Erythroblast (primary cell): ENCODE measurements around the gene ANKRD66.

Source experiments
- GATA1 ChIP-seq: IDR thresholded peaks from 2 replicates; pipeline ENCODE4 v1.6.1; 2011; ENCODE audit warnings: low read depth, mild to moderate bottlenecking, control low read depth, low read length, moderate library complexity
- POLR2A ChIP-seq: IDR thresholded peaks from 2 replicates; pipeline ENCODE4 v1.6.1; 2011; ENCODE audit warnings: mild to moderate bottlenecking, low read length

DNA sequence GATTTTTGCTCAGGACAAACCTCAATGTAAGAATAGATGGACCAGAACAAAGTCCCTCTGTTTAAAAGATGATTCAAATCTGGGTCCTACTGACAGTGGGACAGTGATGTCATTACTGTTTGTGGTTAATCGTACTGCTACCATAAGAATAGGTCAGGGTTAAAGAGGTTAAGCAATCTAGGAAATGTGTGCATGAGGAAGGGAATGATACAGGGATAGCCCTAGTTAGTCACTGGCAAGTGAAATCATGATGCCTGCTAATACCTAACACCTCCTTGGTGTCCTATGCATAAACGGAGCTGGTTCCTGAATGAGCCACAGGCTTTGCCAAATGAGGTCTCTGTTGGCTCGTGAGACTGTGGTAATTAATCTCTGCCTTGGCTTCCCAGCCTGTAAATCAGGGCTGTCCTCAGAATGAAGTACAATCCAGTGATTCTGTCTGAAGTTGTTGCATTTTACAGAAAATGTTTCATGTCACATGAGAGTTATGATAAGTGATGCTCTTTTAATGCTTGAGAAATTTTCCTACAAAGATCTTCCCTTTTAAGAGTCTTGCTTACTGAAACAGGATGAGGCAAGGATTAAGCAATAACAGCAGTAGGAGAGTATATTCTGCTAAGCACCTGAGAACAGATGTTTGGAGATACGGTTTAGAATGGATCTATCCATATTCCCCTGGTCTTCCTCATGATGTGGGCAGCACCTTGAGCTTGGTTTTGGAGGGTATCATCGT is 50.3 kb downstream of the ANKRD66 start:
- TF ChIP-seq POLR2A (no peak), GATA1 (no peak)
